Measurements from ENCODE around the gene MEIS3.

The MEIS3 gene

GRCh38 chr19:47357788-47358680, 61.3 kb downstream of the MEIS3 start:
- Histone ChIP-seq H3K18ac (ENCODE audit: low read length) (no peak overlapping the region), H4K5ac (ENCODE audit: low read length) (no peak overlapping the region), H3K27ac (ENCODE audit: low read depth, low read length) (no peak overlapping the region), H4K8ac (ENCODE audit: low read depth, low read length) (no peak overlapping the region), H3K56ac (ENCODE audit: low read length) (no peak overlapping the region), H3K27me3 (ENCODE audit: insufficient read depth, low read length, poor library complexity) (no peaks in the 10 kb centered on the region), H3K4me3 (ENCODE audit: low read length) (no peak overlapping the region), H2BK120ac (ENCODE audit: low read depth, low read length) (no peak overlapping the region), H2BK5ac (ENCODE audit: low read length) (no peak overlapping the region), H3K36me3 (ENCODE audit: control insufficient read depth, insufficient read depth, low read length) (peaks cover 21% of the 10 kb centered on the region), H3K4me1 (ENCODE audit: control insufficient read depth, low read depth, low read length) (no peaks in the 10 kb centered on the region), H3K23ac (ENCODE audit: low read length) (no peak overlapping the region), H3K4ac (ENCODE audit: low read depth, low read length) (no peak overlapping the region), H3K79me1 (ENCODE audit: low read length) (peaks cover 8% of the 10 kb centered on the region), H3K9ac (ENCODE audit: low read length) (no peak overlapping the region), H2BK15ac (replicated peaks; ENCODE audit: low read depth) (no peak overlapping the region), H3K4me2 (ENCODE audit: low read length) (no peak overlapping the region), H2AK5ac (ENCODE audit: low read length) (no peak overlapping the region), H3K79me2 (ENCODE audit: control insufficient read depth, insufficient read depth, low read length) (peaks cover 7% of the 10 kb centered on the region)
- WGBS (ENCODE audit: extremely low coverage, insufficient coverage, low lambda C conversion rate), result no CpG with 5 or more reads among the region's 28 CpGs
- DNase-seq, result peak; percentile 52

GRCh38 chr19:47356900-47357299, 62.4 kb downstream of the MEIS3 start:
- Histone ChIP-seq H3K36me3 (ENCODE audit: control insufficient read depth, insufficient read depth, low read length) (peaks cover 22% of the 10 kb centered on the region), H3K27me3 (ENCODE audit: insufficient read depth, low read length, poor library complexity) (no peaks in the 10 kb centered on the region), H4K8ac (ENCODE audit: low read depth, low read length) (no peak overlapping the region), H2BK120ac (ENCODE audit: low read depth, low read length) (no peak overlapping the region), H3K4me1 (ENCODE audit: control insufficient read depth, low read depth, low read length) (no peaks in the 10 kb centered on the region), H3K4ac (ENCODE audit: low read depth, low read length) (no peak overlapping the region), H2BK5ac (ENCODE audit: low read length) (no peak overlapping the region), H3K56ac (ENCODE audit: low read length) (no peak overlapping the region), H3K9ac (ENCODE audit: low read length) (no peak overlapping the region), H3K4me2 (ENCODE audit: low read length) (no peak overlapping the region), H3K27ac (ENCODE audit: low read depth, low read length) (no peak overlapping the region), H3K79me2 (ENCODE audit: control insufficient read depth, insufficient read depth, low read length) (peaks cover 14% of the 10 kb centered on the region), H3K4me3 (ENCODE audit: low read length) (no peak overlapping the region), H3K18ac (ENCODE audit: low read length) (no peak overlapping the region), H2AK5ac (ENCODE audit: low read length) (no peak overlapping the region), H2BK15ac (replicated peaks; ENCODE audit: low read depth) (no peak overlapping the region), H4K5ac (ENCODE audit: low read length) (no peak overlapping the region), H3K23ac (ENCODE audit: low read length) (no peak overlapping the region), H3K79me1 (ENCODE audit: low read length) (peaks cover 13% of the 10 kb centered on the region)
- no peak for DNase-seq
- WGBS (ENCODE audit: extremely low coverage, insufficient coverage, low lambda C conversion rate), result no CpG with 5 or more reads among the region's 6 CpGs

- Histone ChIP-seq H3K9ac (ENCODE audit: low read length) (no peak overlapping the region), H3K56ac (ENCODE audit: low read length) (no peak overlapping the region), H3K4me3 (ENCODE audit: low read length) (no peak overlapping the region), H2BK120ac (ENCODE audit: low read depth, low read length) (no peak overlapping the region), H3K4me1 (ENCODE audit: control insufficient read depth, low read depth, low read length) (peaks cover 1% of the 10 kb centered on the region), H2AK5ac (ENCODE audit: low read length) (no peak overlapping the region), H4K5ac (ENCODE audit: low read length) (no peak overlapping the region), H3K79me2 (ENCODE audit: control insufficient read depth, insufficient read depth, low read length) (peaks cover 34% of the 10 kb centered on the region), H3K79me1 (ENCODE audit: low read length) (peaks cover 28% of the 10 kb centered on the region), H2BK5ac (ENCODE audit: low read length) (no peak overlapping the region), H3K4me2 (ENCODE audit: low read length) (no peak overlapping the region), H4K8ac (ENCODE audit: low read depth, low read length) (no peak overlapping the region), H3K27me3 (ENCODE audit: insufficient read depth, low read length, poor library complexity) (no peaks in the 10 kb centered on the region), H3K18ac (ENCODE audit: low read length) (no peak overlapping the region), H2BK15ac (replicated peaks; ENCODE audit: low read depth) (no peak overlapping the region), H3K23ac (ENCODE audit: low read length) (no peak overlapping the region), H3K4ac (ENCODE audit: low read depth, low read length) (no peak overlapping the region), H3K36me3 (ENCODE audit: control insufficient read depth, insufficient read depth, low read length) (peaks cover 17% of the 10 kb centered on the region), H3K27ac (ENCODE audit: low read depth, low read length) (no peak overlapping the region)
- no peak for DNase-seq
- WGBS (ENCODE audit: extremely low coverage, insufficient coverage, low lambda C conversion rate), result no CpG with 5 or more reads among the region's 24 CpGs
Measured at GRCh38 chr19:47353307-47353712, 66.0 kb downstream of the MEIS3 start.

Measured in mesendoderm (in vitro differentiated cells).